ENCODE data around the gene TMEM165. TPM values are rescaled to one million over a fixed set of nuclear protein-coding genes. Genes with fewer than 3 reads are reported as not detected.
"Not testable (repeated sequence)": the region's sequence is repeated elsewhere in the genome, so short reads cannot be mapped to it uniquely, and the experiment has no call there.

Gene TMEM165
- 35.9 TPM for total RNA-seq
- long read RNA-seq, transcript TMEM165-201 (6 exons, 1,928 nt) = major isoform, 93 of 107 reads
- long read RNA-seq, partial matches to known transcripts = 2 of 107 reads
- long read RNA-seq, other reads (novel, unspliced or antisense) = 10 of 107 reads

- intact Hi-C loops (cut with micrococcal nuclease) = loop anchor here (10.0 kb wide), 1 partner anchor 51 kb away; the partner anchor contains the start of gene SRD5A3
- ATAC-seq (peak; percentile 99), DNase-seq (peak; percentile 95)
Measured at GRCh38 chr4:55395529-55396307, at the start of gene TMEM165. TMEM165 (plus strand) TSS chr4:55395957; CDS start chr4:55396190, 233 bp downstream.

GRCh38 chr4:55345980-55346850 lies 49.5 kb upstream of the TMEM165 start, which contains the start of gene SRD5A3:
SRD5A3 (plus strand) TSS chr4:55346242; CDS start chr4:55346337, 95 bp downstream.
- DNase-seq (peak; percentile 94), ATAC-seq (peak; percentile 98)
- intact Hi-C loops (cut with micrococcal nuclease) = loop anchor here (10.0 kb wide), 2 partner anchors 49 to 209 kb away; partner anchors contain the start of gene TMEM165

GRCh38 chr4:55346851-55347255 lies 48.9 kb upstream of the TMEM165 start:
- intact Hi-C loops (cut with micrococcal nuclease) = loop anchor here (10.0 kb wide), 2 partner anchors 48 to 208 kb away; partner anchors contain the start of gene TMEM165
- ATAC-seq = peak; percentile 7
- no peak for DNase-seq

GRCh38 chr4:55347610-55348228 lies 48.0 kb upstream of the TMEM165 start:
- DNase-seq (no peak), ATAC-seq (no peak)
- intact Hi-C loops (cut with micrococcal nuclease) = loop anchor here (10.0 kb wide), 2 partner anchors 47 to 207 kb away; partner anchors contain the start of gene TMEM165

- no peak for ATAC-seq
- intact Hi-C loops (cut with micrococcal nuclease) = loop anchor here (10.0 kb wide), 2 partner anchors 46 to 206 kb away; partner anchors contain the start of gene TMEM165
- DNase-seq = no peak
Measured at GRCh38 chr4:55348466-55348865, 47.3 kb upstream of the TMEM165 start.

- ATAC-seq; DNase-seq; intact Hi-C loops (cut with micrococcal nuclease): not testable (repeated sequence)
Measured at GRCh38 chr4:55350870-55351269, 44.9 kb upstream of the TMEM165 start.

GRCh38 chr4:55351824-55352223 lies 43.9 kb upstream of the TMEM165 start:
- intact Hi-C loops (cut with micrococcal nuclease) = no loop called here
- DNase-seq = no peak
- no peak for ATAC-seq

GRCh38 chr4:55352726-55353125 lies 43.0 kb upstream of the TMEM165 start:
- intact Hi-C loops (cut with micrococcal nuclease) = no loop called here

GRCh38 chr4:55353228-55353747 lies 42.5 kb upstream of the TMEM165 start:
- intact Hi-C loops (cut with micrococcal nuclease); ATAC-seq; DNase-seq: not testable (repeated sequence)

More at GRCh38 chr4:55352726-55353125, 43.0 kb upstream of the TMEM165 start:
- ATAC-seq (no peak), DNase-seq (no peak)

GRCh38 chr4:55354648-55355047 lies 41.1 kb upstream of the TMEM165 start:
- ATAC-seq (no peak), DNase-seq (no peak)
- intact Hi-C loops (cut with micrococcal nuclease) = no loop called here

GRCh38 chr4:55355555-55355954 lies 40.2 kb upstream of the TMEM165 start:
- no peak for ATAC-seq
- intact Hi-C loops (cut with micrococcal nuclease) = no loop called here
- no peak for DNase-seq

GRCh38 chr4:55356991-55357461 lies 38.7 kb upstream of the TMEM165 start:
- ATAC-seq (no peak), DNase-seq (no peak)
- intact Hi-C loops (cut with micrococcal nuclease) = no loop called here

GRCh38 chr4:55358246-55358645 lies 37.5 kb upstream of the TMEM165 start:
- ATAC-seq (no peak), DNase-seq (no peak)
- intact Hi-C loops (cut with micrococcal nuclease) = no loop called here

GRCh38 chr4:55358668-55359067 lies 37.1 kb upstream of the TMEM165 start:
- ATAC-seq (peak; percentile 65), DNase-seq (no peak)
- intact Hi-C loops (cut with micrococcal nuclease) = no loop called here

- peak; percentile 94 for ATAC-seq
- intact Hi-C loops (cut with micrococcal nuclease) = no loop called here
- no peak for DNase-seq
Measured at GRCh38 chr4:55359397-55359916, 36.3 kb upstream of the TMEM165 start.

GRCh38 chr4:55362938-55363337 lies 32.8 kb upstream of the TMEM165 start:
- DNase-seq; intact Hi-C loops (cut with micrococcal nuclease); ATAC-seq: not testable (repeated sequence)

GRCh38 chr4:55363691-55364351 lies 31.9 kb upstream of the TMEM165 start:
- intact Hi-C loops (cut with micrococcal nuclease) = no loop called here
- DNase-seq (no peak), ATAC-seq (no peak)
